RWPE1 (cell line): Measurements from ENCODE around the gene POC1B.

Experiments used
- CTCF ChIA-PET: fragments of 350-600 bp; sonication (Branson Sonifier 250); formaldehyde crosslinking; extraction: SDS; loops from one replicate; lab custom pipeline; 2021; lab: Yijun Ruan, JAX
- POLR2A ChIA-PET: fragments of 400-600 bp; formaldehyde crosslinking; extraction: SDS; loops from one replicate; lab custom pipeline; 2020; ENCODE audit warnings: antibody characterized with exemption; ENCODE audit not compliant: low non-redundant PET; lab: Yijun Ruan, JAX
- DNase-seq: peaks from one replicate; pipeline ENCODE4 v3.0.0; 2012; ENCODE audit warnings: low spot score
- H3K27ac ChIP-seq: fragments of 450-650 bp; 2 replicates; pipeline ENCODE4 v1.5.1; 2017
- TF ChIP-seq, protein P1 (sequence below): fragments of 450-650 bp; conservative IDR thresholded peaks from 2 replicates; pipeline ENCODE4 v1.5.1; 2017; ENCODE audit warnings: low read depth, mild to moderate bottlenecking

POC1B gene

DNA sequence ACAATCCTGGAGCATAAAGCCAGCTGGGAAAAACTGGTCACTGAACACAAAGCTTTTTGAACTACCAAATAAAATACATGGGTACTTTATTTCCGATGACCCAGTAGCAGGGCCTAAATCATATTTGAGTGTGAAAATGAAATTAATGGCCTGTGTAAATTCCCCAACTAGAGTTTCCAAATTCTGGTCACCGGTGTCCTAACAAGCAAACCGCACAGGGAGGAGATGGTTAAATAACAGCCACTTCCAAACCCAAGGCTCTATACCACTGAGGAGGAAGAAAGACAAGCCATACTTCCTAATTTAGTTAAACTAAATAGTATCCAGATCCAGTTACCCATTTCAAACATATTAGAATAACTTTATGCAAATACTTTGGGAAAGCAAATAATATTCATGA, 133.5 kb downstream of the POC1B start:
- no peak overlapping the region for H3K27ac ChIP-seq
- TF ChIP-seq, protein P1, sequence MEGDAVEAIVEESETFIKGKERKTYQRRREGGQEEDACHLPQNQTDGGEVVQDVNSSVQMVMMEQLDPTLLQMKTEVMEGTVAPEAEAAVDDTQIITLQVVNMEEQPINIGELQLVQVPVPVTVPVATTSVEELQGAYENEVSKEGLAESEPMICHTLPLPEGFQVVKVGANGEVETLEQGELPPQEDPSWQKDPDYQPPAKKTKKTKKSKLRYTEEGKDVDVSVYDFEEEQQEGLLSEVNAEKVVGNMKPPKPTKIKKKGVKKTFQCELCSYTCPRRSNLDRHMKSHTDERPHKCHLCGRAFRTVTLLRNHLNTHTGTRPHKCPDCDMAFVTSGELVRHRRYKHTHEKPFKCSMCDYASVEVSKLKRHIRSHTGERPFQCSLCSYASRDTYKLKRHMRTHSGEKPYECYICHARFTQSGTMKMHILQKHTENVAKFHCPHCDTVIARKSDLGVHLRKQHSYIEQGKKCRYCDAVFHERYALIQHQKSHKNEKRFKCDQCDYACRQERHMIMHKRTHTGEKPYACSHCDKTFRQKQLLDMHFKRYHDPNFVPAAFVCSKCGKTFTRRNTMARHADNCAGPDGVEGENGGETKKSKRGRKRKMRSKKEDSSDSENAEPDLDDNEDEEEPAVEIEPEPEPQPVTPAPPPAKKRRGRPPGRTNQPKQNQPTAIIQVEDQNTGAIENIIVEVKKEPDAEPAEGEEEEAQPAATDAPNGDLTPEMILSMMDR: no peak
- ChIA-PET POLR2A (no interaction called here), CTCF (no interaction called here)
- DNase-seq: no peak

- ChIA-PET CTCF (no interaction called here), POLR2A (no interaction called here)
- H3K27ac ChIP-seq: no peak overlapping the region
- no peak for DNase-seq
- TF ChIP-seq, protein P1: no peak
These were observed 134.0 kb downstream of the POC1B start for GRCh38 chr12:89391726-89392336.

- DNase-seq: no peak
- H3K27ac ChIP-seq: no peak overlapping the region
- ChIA-PET POLR2A (no interaction called here), CTCF (no interaction called here)
- TF ChIP-seq, protein P1: no peak
These were observed 134.8 kb downstream of the POC1B start for GRCh38 chr12:89390802-89391673.

- TF ChIP-seq, protein P1: no peak
- POLR2A ChIA-PET: no interaction called here
These were observed 135.8 kb downstream of the POC1B start for GRCh38 chr12:89389755-89390661.

DNA sequence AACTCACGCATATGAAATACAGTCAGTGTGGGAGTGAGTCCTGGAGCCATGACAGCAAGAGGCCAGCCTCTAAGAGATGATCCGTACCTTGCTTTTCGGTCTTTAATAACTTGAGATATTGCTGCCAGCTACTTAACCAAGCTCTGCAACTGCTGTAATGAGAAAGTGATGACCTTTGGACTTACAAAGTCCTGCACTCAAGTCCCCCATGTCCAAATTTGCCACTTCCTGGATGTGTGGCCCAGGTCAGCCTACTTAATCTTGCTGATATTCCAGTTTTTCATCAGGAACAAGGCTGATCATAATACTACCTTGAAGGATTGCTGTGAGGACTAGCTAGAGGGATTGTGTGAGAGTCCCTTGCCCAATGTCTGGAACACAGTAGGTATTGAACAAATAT, 139.7 kb downstream of the POC1B start:
- H3K27ac ChIP-seq: no peak overlapping the region; the same call in 1 of the 2 replicates
- CTCF ChIA-PET: interaction anchor here (0.9 to 1.2 kb wide), 2 partner anchors 154 to 1050 kb away, joined by 3 read pairs; no protein-coding TSS in a partner anchor
- DNase-seq: no peak
- TF ChIP-seq, protein P1: no peak
- POLR2A ChIA-PET: no interaction called here

More at GRCh38 chr12:89389755-89390661, 135.8 kb downstream of the POC1B start:
- DNase-seq: no peak
- no peak overlapping the region for H3K27ac ChIP-seq
- CTCF ChIA-PET: interaction anchor here (0.7 kb wide), 1 partner anchor 1153 kb away, joined by 6 read pairs; no protein-coding TSS in a partner anchor

DNA sequence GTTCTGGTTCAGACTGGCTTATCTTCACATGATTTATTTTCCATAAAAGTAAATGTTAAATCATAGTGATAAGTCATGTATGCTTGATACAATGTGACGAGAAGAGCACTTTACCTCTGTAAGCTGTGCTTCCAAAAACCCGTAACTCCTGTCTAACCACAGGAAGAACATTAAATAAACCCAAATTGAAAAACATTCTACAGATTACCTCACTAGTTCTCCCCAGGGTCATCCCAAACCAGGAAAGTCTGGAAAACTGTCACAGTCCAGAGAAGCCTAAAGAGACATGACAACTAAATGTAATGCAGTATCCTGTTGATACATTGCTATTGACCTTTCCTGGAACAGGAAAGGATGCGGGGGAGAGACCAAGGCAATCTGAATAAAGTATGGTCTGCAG, 141.0 kb downstream of the POC1B start:
- TF ChIP-seq, protein P1: no peak
- no peak for DNase-seq
- no peak overlapping the region for H3K27ac ChIP-seq
- ChIA-PET POLR2A (no interaction called here), CTCF (interaction anchor here (0.6 kb wide), 1 partner anchor 24 kb away, joined by 3 read pairs; no protein-coding TSS in a partner anchor)
